Measurements from ENCODE around the gene PSMB5.

Gene PSMB5

GRCh38 chr14:22986508-22987054, 48.1 kb downstream of the PSMB5 start:
- ATAC-seq = peak; percentile 63

GRCh38 chr14:22985894-22986507, 48.7 kb downstream of the PSMB5 start:
- ATAC-seq (no peak), DNase-seq (no peak)

More at GRCh38 chr14:22986508-22987054, 48.1 kb downstream of the PSMB5 start:
- peak; percentile 90 for DNase-seq

- DNase-seq (no peak), ATAC-seq (no peak)
Measured at GRCh38 chr14:22984959-22985658, 49.6 kb downstream of the PSMB5 start.

- peak; percentile 80 for DNase-seq
- peak; percentile 79 for ATAC-seq
Measured at GRCh38 chr14:22982477-22983245, 52.0 kb downstream of the PSMB5 start, which contains the start of gene AJUBA. Gene AJUBA, minus strand, starts transcription at chr14:22982551. Its CDS starts 285 bp downstream, at chr14:22982266.

- ATAC-seq (no peak), DNase-seq (peak; percentile 7)
Measured at GRCh38 chr14:22981876-22982476, 52.7 kb downstream of the PSMB5 start.

GRCh38 chr14:22981090-22981875, 53.4 kb downstream of the PSMB5 start:
- DNase-seq = peak; percentile 21
- ATAC-seq = no peak

GRCh38 chr14:22980672-22981089, 54.0 kb downstream of the PSMB5 start:
- peak; percentile 33 for DNase-seq
- ATAC-seq = no peak

GRCh38 chr14:22979748-22980392, 54.8 kb downstream of the PSMB5 start:
- DNase-seq (no peak), ATAC-seq (no peak)

- no peak for DNase-seq
Measured at GRCh38 chr14:22978981-22979671, 55.6 kb downstream of the PSMB5 start.

GRCh38 chr14:22978487-22978837, 56.2 kb downstream of the PSMB5 start:
- ATAC-seq (no peak), DNase-seq (no peak)

More at GRCh38 chr14:22978981-22979671, 55.6 kb downstream of the PSMB5 start:
- no peak for ATAC-seq

- ATAC-seq (no peak), DNase-seq (no peak)
Measured at GRCh38 chr14:22977684-22978486, 56.8 kb downstream of the PSMB5 start.

GRCh38 chr14:22977434-22977683, 57.3 kb downstream of the PSMB5 start:
- no peak for ATAC-seq
- no peak for DNase-seq

- ATAC-seq (no peak), DNase-seq (no peak)
Measured at GRCh38 chr14:22976620-22977433, 57.9 kb downstream of the PSMB5 start.
